WTC11 (cell line): ENCODE measurements around the gene UBXN11. TPM values are rescaled to one million over a fixed set of nuclear protein-coding genes. Genes with fewer than 3 reads are reported as not detected.

Experiments used
- ATF1 ChIP-seq: sonication (generic); formaldehyde crosslinking; IDR thresholded peaks from 2 replicates; pipeline ENCODE4 v1.8.1; 2023; ENCODE audit warnings: mild to moderate bottlenecking, moderate library complexity, missing genetic modification reagents
- CREM ChIP-seq: sonication (generic); formaldehyde crosslinking; IDR thresholded peaks from 2 replicates; pipeline ENCODE4 v1.8.1; 2022; ENCODE audit warnings: mild to moderate bottlenecking, missing genetic modification reagents, moderate library complexity
- ELF4 ChIP-seq: sonication (generic); formaldehyde crosslinking; IDR thresholded peaks from 2 replicates; pipeline ENCODE4 v1.8.1; 2022; ENCODE audit warnings: low read depth, mild to moderate bottlenecking, moderate library complexity, missing genetic modification reagents
- EMX1 ChIP-seq: fragments of 250-450 bp; sonication (Bioruptor Pico); IDR thresholded peaks from 2 replicates; pipeline ENCODE4 v1.8.0; 2021; ENCODE audit warnings: mild to moderate bottlenecking
- FOXK1 ChIP-seq: sonication (generic); formaldehyde crosslinking; IDR thresholded peaks from 2 replicates; pipeline ENCODE4 v1.8.0; 2022; ENCODE audit warnings: mild to moderate bottlenecking, moderate library complexity, missing genetic modification reagents
- HMGA2 ChIP-seq: fragments of 250-450 bp; sonication (Bioruptor Pico); IDR thresholded peaks from 2 replicates; pipeline ENCODE4 v1.4.0; 2021; ENCODE audit warnings: mild to moderate bottlenecking, moderate library complexity
- IRF2 ChIP-seq: sonication (generic); formaldehyde crosslinking; IDR thresholded peaks from 2 replicates; pipeline ENCODE4 v1.8.0; 2022; ENCODE audit warnings: low read depth, missing genetic modification reagents, borderline replicate concordance
- KAT7 ChIP-seq: sonication (generic); formaldehyde crosslinking; IDR thresholded peaks from 2 replicates; pipeline ENCODE4 v1.8.1; 2023; ENCODE audit warnings: missing genetic modification reagents, mild to moderate bottlenecking, borderline replicate concordance
- MXD4 ChIP-seq: fragments of 250-450 bp; sonication (Bioruptor Pico); IDR thresholded peaks from 2 replicates; pipeline ENCODE4 v1.8.0; 2021; ENCODE audit warnings: mild to moderate bottlenecking, moderate library complexity, borderline replicate concordance
- NFE2L1 ChIP-seq: sonication (generic); formaldehyde crosslinking; IDR thresholded peaks from 2 replicates; pipeline ENCODE4 v1.8.1; 2023; ENCODE audit warnings: missing genetic modification reagents
- NFYB ChIP-seq: sonication (generic); formaldehyde crosslinking; conservative IDR thresholded peaks from 2 replicates; pipeline ENCODE4 v1.8.0; 2022; ENCODE audit warnings: low read depth, missing genetic modification reagents
- OVOL2 ChIP-seq: fragments of 250-450 bp; sonication (Bioruptor Pico); IDR thresholded peaks from 2 replicates; pipeline ENCODE4 v1.9.0; 2021; ENCODE audit warnings: mild to moderate bottlenecking, borderline replicate concordance
- PRRX2 ChIP-seq: fragments of 250-450 bp; sonication (Bioruptor Pico); IDR thresholded peaks from 2 replicates; pipeline ENCODE4 v1.8.0; 2021; ENCODE audit warnings: mild to moderate bottlenecking
- RELA ChIP-seq: sonication (generic); formaldehyde crosslinking; IDR thresholded peaks from 2 replicates; pipeline ENCODE4 v1.8.1; 2022; ENCODE audit warnings: missing genetic modification reagents, mild to moderate bottlenecking, borderline replicate concordance
- SP1 ChIP-seq: sonication (generic); formaldehyde crosslinking; conservative IDR thresholded peaks from 2 replicates; pipeline ENCODE4 v1.8.1; 2022; ENCODE audit warnings: missing genetic modification reagents
- TEAD1 ChIP-seq: sonication (generic); formaldehyde crosslinking; IDR thresholded peaks from 2 replicates; pipeline ENCODE4 v1.8.0; 2022; ENCODE audit warnings: mild to moderate bottlenecking, missing genetic modification reagents
- ZNF138 ChIP-seq: sonication (generic); formaldehyde crosslinking; conservative IDR thresholded peaks from 2 replicates; pipeline ENCODE4 v1.8.1; 2022; ENCODE audit warnings: mild to moderate bottlenecking, moderate library complexity, missing genetic modification reagents
- ZNF219 ChIP-seq: sonication (generic); formaldehyde crosslinking; IDR thresholded peaks from 2 replicates; pipeline ENCODE4 v1.8.0; 2023; ENCODE audit warnings: missing genetic modification reagents, mild to moderate bottlenecking, borderline replicate concordance
- ZNF232 ChIP-seq: sonication (generic); formaldehyde crosslinking; IDR thresholded peaks from 2 replicates; pipeline ENCODE4 v1.8.0; 2022; ENCODE audit warnings: mild to moderate bottlenecking, missing genetic modification reagents
- ZNF263 ChIP-seq: sonication (generic); formaldehyde crosslinking; IDR thresholded peaks from 2 replicates; pipeline ENCODE4 v1.8.1; 2022; ENCODE audit warnings: low read depth, mild to moderate bottlenecking, moderate library complexity, missing genetic modification reagents
- ZNF317 ChIP-seq: sonication (generic); formaldehyde crosslinking; IDR thresholded peaks from 2 replicates; pipeline ENCODE4 v1.8.1; 2023; ENCODE audit warnings: low read depth, mild to moderate bottlenecking, moderate library complexity, missing genetic modification reagents, borderline replicate concordance
- ZNF423 ChIP-seq: fragments of 250-450 bp; sonication (Bioruptor Pico); IDR thresholded peaks from 2 replicates; pipeline ENCODE4 v2.1.2; 2022; ENCODE audit warnings: mild to moderate bottlenecking, moderate library complexity
- total RNA-seq: library from RNA; stranded (reverse); gene quantifications from 3 replicates; pipeline ENCODE4 v1.2.3, GENCODE V29; 2021
- TF ChIP-seq, protein P1 (sequence below): sonication (generic); formaldehyde crosslinking; conservative IDR thresholded peaks from 2 replicates; pipeline ENCODE4 v1.8.1; 2022; ENCODE audit warnings: mild to moderate bottlenecking, missing genetic modification reagents
- TF ChIP-seq, protein P2 (sequence below): sonication (generic); formaldehyde crosslinking; IDR thresholded peaks from 2 replicates; pipeline ENCODE4 v1.8.1; 2023; ENCODE audit warnings: mild to moderate bottlenecking, moderate library complexity, missing genetic modification reagents
- TF ChIP-seq, protein P3 (sequence below): sonication (generic); formaldehyde crosslinking; IDR thresholded peaks from 2 replicates; pipeline ENCODE4 v1.8.1; 2022; ENCODE audit warnings: missing genetic modification reagents, borderline replicate concordance
- TF ChIP-seq, protein P4 (sequence below): fragments of 250-450 bp; sonication (Bioruptor Pico); IDR thresholded peaks from 2 replicates; pipeline ENCODE4 v1.9.0; 2021; ENCODE audit warnings: mild to moderate bottlenecking
- TF ChIP-seq, protein P5 (sequence below): fragments of 250-450 bp; sonication (Bioruptor Pico); IDR thresholded peaks from 2 replicates; pipeline ENCODE4 v1.9.0; 2021; ENCODE audit warnings: mild to moderate bottlenecking, borderline replicate concordance
- TF ChIP-seq, protein P6 (sequence below): sonication (generic); formaldehyde crosslinking; IDR thresholded peaks from 2 replicates; pipeline ENCODE4 v1.8.0; 2023; ENCODE audit warnings: missing genetic modification reagents
- TF ChIP-seq, protein P7 (sequence below): sonication (generic); formaldehyde crosslinking; IDR thresholded peaks from 2 replicates; pipeline ENCODE4 v1.8.1; 2022; ENCODE audit warnings: low read depth, missing genetic modification reagents, borderline replicate concordance

Gene UBXN11
- total RNA-seq, 1 experiment from 2014 or later = 14.1 TPM

DNA sequence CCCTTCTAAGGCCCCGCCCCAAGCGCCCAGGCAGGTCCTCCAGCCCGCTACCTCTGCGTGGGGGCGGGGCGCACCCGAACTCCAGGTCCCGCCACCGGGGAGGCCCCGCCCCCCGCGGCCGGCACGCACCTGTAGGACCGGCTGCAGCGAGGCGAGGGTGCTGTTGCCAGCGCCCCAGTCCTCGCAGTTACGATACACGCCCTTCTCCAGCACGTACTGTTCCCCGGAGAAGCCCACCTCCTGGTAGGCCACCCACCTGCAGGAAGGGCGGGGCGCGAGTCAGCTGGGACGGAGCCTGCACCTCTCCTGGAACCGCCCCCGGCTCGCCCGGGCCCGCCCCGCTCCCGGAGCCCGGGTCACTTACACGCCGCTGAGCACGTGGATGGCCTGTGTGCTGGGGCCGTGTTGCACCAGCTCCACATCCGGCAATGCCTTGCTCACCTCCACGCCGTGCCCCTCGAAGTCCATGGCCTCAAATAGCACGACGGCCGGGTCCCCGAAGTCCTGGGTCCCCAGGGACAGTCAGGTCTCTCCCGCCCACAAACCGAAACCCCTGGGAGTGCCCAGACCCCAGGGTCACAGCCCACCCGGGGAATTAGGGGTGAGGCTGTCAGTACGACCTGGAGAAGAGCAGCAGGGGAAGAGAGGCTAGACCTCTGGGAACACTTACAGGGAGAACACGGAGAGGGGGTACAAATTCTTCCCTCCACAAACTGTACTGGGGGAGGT is 30.2 kb upstream of the UBXN11 start (continued):
- TF ChIP-seq, protein P1, sequence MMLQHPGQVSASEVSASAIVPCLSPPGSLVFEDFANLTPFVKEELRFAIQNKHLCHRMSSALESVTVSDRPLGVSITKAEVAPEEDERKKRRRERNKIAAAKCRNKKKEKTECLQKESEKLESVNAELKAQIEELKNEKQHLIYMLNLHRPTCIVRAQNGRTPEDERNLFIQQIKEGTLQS (CRISPR knock-in tag) = 0 out of 2 replicates have a peak, but pooled peaks have one; percentile 50
- TF ChIP-seq CREM (CRISPR knock-in tag) = peak; percentile 64; the same call in 1 of the 2 replicates
- no peak for TF ChIP-seq ZNF317
- peak; percentile 69; the same call in 1 of the 2 replicates for TF ChIP-seq NFE2L1 (CRISPR knock-in tag)
- no peak for TF ChIP-seq IRF2 (CRISPR knock-in tag)
- TF ChIP-seq, protein P2, sequence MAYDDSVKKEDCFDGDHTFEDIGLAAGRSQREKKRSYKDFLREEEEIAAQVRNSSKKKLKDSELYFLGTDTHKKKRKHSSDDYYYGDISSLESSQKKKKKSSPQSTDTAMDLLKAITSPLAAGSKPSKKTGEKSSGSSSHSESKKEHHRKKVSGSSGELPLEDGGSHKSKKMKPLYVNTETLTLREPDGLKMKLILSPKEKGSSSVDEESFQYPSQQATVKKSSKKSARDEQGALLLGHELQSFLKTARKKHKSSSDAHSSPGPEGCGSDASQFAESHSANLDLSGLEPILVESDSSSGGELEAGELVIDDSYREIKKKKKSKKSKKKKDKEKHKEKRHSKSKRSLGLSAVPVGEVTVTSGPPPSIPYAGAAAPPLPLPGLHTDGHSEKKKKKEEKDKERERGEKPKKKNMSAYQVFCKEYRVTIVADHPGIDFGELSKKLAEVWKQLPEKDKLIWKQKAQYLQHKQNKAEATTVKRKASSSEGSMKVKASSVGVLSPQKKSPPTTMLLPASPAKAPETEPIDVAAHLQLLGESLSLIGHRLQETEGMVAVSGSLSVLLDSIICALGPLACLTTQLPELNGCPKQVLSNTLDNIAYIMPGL (CRISPR knock-in tag) = no peak; the same call in 1 of the 2 replicates
- peak; percentile 90 for TF ChIP-seq ATF1 (CRISPR knock-in tag)
- no peak for TF ChIP-seq NFYB
- TF ChIP-seq ELF4 (CRISPR knock-in tag) = 0 out of 2 replicates have a peak, but pooled peaks have one; percentile 24
- peak; percentile 90 for TF ChIP-seq KAT7
- no peak for TF ChIP-seq OVOL2 (CRISPR knock-in tag)
- peak; percentile 90; the same call in 1 of the 2 replicates for TF ChIP-seq ZNF423
- TF ChIP-seq TEAD1 (CRISPR knock-in tag) = peak; percentile 95
- TF ChIP-seq, protein P3, sequence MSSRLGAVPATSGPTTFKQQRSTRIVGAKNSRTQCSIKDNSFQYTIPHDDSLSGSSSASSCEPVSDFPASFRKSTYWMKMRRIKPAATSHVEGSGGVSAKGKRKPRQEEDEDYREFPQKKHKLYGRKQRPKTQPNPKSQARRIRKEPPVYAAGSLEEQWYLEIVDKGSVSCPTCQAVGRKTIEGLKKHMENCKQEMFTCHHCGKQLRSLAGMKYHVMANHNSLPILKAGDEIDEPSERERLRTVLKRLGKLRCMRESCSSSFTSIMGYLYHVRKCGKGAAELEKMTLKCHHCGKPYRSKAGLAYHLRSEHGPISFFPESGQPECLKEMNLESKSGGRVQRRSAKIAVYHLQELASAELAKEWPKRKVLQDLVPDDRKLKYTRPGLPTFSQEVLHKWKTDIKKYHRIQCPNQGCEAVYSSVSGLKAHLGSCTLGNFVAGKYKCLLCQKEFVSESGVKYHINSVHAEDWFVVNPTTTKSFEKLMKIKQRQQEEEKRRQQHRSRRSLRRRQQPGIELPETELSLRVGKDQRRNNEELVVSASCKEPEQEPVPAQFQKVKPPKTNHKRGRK = no peak
- TF ChIP-seq, protein P4, sequence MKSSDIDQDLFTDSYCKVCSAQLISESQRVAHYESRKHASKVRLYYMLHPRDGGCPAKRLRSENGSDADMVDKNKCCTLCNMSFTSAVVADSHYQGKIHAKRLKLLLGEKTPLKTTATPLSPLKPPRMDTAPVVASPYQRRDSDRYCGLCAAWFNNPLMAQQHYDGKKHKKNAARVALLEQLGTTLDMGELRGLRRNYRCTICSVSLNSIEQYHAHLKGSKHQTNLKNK (CRISPR knock-in tag) = no peak
- no peak for TF ChIP-seq PRRX2 (CRISPR knock-in tag)
- TF ChIP-seq ZNF138 (CRISPR knock-in tag) = no peak
- no peak for TF ChIP-seq EMX1 (CRISPR knock-in tag)
- TF ChIP-seq, protein P5, sequence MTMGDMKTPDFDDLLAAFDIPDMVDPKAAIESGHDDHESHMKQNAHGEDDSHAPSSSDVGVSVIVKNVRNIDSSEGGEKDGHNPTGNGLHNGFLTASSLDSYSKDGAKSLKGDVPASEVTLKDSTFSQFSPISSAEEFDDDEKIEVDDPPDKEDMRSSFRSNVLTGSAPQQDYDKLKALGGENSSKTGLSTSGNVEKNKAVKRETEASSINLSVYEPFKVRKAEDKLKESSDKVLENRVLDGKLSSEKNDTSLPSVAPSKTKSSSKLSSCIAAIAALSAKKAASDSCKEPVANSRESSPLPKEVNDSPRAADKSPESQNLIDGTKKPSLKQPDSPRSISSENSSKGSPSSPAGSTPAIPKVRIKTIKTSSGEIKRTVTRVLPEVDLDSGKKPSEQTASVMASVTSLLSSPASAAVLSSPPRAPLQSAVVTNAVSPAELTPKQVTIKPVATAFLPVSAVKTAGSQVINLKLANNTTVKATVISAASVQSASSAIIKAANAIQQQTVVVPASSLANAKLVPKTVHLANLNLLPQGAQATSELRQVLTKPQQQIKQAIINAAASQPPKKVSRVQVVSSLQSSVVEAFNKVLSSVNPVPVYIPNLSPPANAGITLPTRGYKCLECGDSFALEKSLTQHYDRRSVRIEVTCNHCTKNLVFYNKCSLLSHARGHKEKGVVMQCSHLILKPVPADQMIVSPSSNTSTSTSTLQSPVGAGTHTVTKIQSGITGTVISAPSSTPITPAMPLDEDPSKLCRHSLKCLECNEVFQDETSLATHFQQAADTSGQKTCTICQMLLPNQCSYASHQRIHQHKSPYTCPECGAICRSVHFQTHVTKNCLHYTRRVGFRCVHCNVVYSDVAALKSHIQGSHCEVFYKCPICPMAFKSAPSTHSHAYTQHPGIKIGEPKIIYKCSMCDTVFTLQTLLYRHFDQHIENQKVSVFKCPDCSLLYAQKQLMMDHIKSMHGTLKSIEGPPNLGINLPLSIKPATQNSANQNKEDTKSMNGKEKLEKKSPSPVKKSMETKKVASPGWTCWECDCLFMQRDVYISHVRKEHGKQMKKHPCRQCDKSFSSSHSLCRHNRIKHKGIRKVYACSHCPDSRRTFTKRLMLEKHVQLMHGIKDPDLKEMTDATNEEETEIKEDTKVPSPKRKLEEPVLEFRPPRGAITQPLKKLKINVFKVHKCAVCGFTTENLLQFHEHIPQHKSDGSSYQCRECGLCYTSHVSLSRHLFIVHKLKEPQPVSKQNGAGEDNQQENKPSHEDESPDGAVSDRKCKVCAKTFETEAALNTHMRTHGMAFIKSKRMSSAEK (CRISPR knock-in tag) = no peak
- no peak for TF ChIP-seq MXD4 (CRISPR knock-in tag)
- TF ChIP-seq SP1 (CRISPR knock-in tag) = peak; percentile 83
- TF ChIP-seq ZNF219 (CRISPR knock-in tag) = no peak
- TF ChIP-seq RELA (CRISPR knock-in tag) = peak; percentile 93; the same call in 1 of the 2 replicates
- TF ChIP-seq, protein P6, sequence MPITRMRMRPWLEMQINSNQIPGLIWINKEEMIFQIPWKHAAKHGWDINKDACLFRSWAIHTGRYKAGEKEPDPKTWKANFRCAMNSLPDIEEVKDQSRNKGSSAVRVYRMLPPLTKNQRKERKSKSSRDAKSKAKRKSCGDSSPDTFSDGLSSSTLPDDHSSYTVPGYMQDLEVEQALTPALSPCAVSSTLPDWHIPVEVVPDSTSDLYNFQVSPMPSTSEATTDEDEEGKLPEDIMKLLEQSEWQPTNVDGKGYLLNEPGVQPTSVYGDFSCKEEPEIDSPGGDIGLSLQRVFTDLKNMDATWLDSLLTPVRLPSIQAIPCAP (CRISPR knock-in tag) = peak; percentile 96
- TF ChIP-seq, protein P7, sequence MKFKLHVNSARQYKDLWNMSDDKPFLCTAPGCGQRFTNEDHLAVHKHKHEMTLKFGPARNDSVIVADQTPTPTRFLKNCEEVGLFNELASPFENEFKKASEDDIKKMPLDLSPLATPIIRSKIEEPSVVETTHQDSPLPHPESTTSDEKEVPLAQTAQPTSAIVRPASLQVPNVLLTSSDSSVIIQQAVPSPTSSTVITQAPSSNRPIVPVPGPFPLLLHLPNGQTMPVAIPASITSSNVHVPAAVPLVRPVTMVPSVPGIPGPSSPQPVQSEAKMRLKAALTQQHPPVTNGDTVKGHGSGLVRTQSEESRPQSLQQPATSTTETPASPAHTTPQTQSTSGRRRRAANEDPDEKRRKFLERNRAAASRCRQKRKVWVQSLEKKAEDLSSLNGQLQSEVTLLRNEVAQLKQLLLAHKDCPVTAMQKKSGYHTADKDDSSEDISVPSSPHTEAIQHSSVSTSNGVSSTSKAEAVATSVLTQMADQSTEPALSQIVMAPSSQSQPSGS = no peak
- peak; percentile 87 for TF ChIP-seq ZNF232 (CRISPR knock-in tag)
- peak; percentile 79 for TF ChIP-seq FOXK1 (CRISPR knock-in tag)
- no peak for TF ChIP-seq HMGA2 (CRISPR knock-in tag)
- no peak; the same call in 1 of the 2 replicates for TF ChIP-seq ZNF263 (CRISPR knock-in tag)
